Activated CD8-positive, alpha-beta T cell treated with anti-CD3 and anti-CD28 coated beads, Interleukin-2, amount 10 ng/mL, durations not matched to agents 7 days and 5 days (primary cell): Measurements from ENCODE around the gene SHF. TPM values are rescaled to one million over a fixed set of nuclear protein-coding genes. Genes with fewer than 3 reads are reported as not detected.

Source experiments
- ATAC-seq: fragments of 150-1000 bp; cut with Tn5 transposase; one replicate; pipeline ENCODE4 v1.10.0; 2021; ENCODE audit warnings: moderate library complexity
- CTCF ChIA-PET: fragments of 350-600 bp; sonication (Branson Sonifier 250); formaldehyde crosslinking; loops from one replicate; lab custom pipeline; 2021; ENCODE audit warnings: antibody characterized with exemption; lab: Charles Lee
- POLR2A ChIA-PET: fragments of 350-600 bp; sonication (Branson Sonifier 250); formaldehyde crosslinking; loops from one replicate; lab custom pipeline; 2021; ENCODE audit warnings: antibody characterized with exemption; lab: Charles Lee
- DNase-seq: peaks from one replicate; pipeline ENCODE4 v3.0.0-alpha.2; 2020
- H3K27ac Mint-ChIP-seq: one replicate; pipeline ENCODE4 v1.8.0; 2021; ENCODE audit warnings: mild to moderate bottlenecking, mixed read lengths
- H3K27me3 Mint-ChIP-seq: one replicate; pipeline ENCODE4 v1.8.0; 2021; ENCODE audit warnings: low read depth, mixed read lengths
- H3K36me3 Mint-ChIP-seq: one replicate; pipeline ENCODE4 v1.8.0; 2021; ENCODE audit warnings: low read depth, mixed read lengths
- H3K4me1 Mint-ChIP-seq: one replicate; pipeline ENCODE4 v1.8.0; 2021; ENCODE audit warnings: low read depth, mixed read lengths
- H3K4me3 Mint-ChIP-seq: one replicate; pipeline ENCODE4 v1.8.0; 2021; ENCODE audit warnings: mild to moderate bottlenecking, mixed read lengths
- H3K9me3 Mint-ChIP-seq: one replicate; pipeline ENCODE4 v1.8.0; 2022; ENCODE audit warnings: mixed read lengths; ENCODE audit not compliant: insufficient read depth
- total RNA-seq, 2 experiments: library from RNA; stranded (reverse); gene quantifications; one replicate each; pipeline ENCODE4 v1.2.3, GENCODE V29; 2021

SHF gene
- total RNA-seq, 2 experiments from 2014 or later, result 0.57 to 1.3 TPM

- POLR2A ChIA-PET, result interaction anchor here (0.7 to 4.9 kb wide), 12 partner anchors 10 to 911 kb away, joined by 3 to 33 read pairs (median 9); partner anchors contain the start of genes BLOC1S6 and SHF
- Mint-ChIP-seq H3K27ac (no peak overlapping the region), H3K4me1 (peaks cover 14% of the 10 kb centered on the region), H3K4me3 (no peak overlapping the region), H3K27me3 (peaks cover 2% of the 10 kb centered on the region), H3K9me3 (no peaks in the 10 kb centered on the region), H3K36me3 (peaks cover 3% of the 10 kb centered on the region)
- CTCF ChIA-PET, result interaction anchor here (0.7 to 13.7 kb wide), 22 partner anchors 9 to 415 kb away, joined by 3 to 191 read pairs (median 6); partner anchors contain the start of gene SHF
- ATAC-seq (peak; percentile 74), DNase-seq (peak; percentile 97)
Measured at GRCh38 chr15:45198337-45199135, 10.8 kb upstream of the SHF start.

GRCh38 chr15:45197512-45197911, 9.7 kb upstream of the SHF start:
- H3K9me3 Mint-ChIP-seq, result no peaks in the 10 kb centered on the region
- DNase-seq (no peak), ATAC-seq (no peak)
- peak overlapping the region; percentile 55 for H3K27ac Mint-ChIP-seq
- peak overlapping the region; percentile 74 for H3K4me3 Mint-ChIP-seq
- H3K27me3 Mint-ChIP-seq, result peaks cover 2% of the 10 kb centered on the region
- CTCF ChIA-PET, result interaction anchor here (0.8 to 4.7 kb wide), 13 partner anchors 8 to 259 kb away, joined by 3 to 41 read pairs (median 6); partner anchors contain the start of gene SHF
- H3K36me3 Mint-ChIP-seq, result peaks cover 3% of the 10 kb centered on the region
- POLR2A ChIA-PET, result interaction anchor here (1.3 to 4.9 kb wide), 5 partner anchors 9 to 205 kb away, joined by 6 to 33 read pairs (median 12); partner anchors contain the start of gene SHF
- peaks cover 14% of the 10 kb centered on the region for H3K4me1 Mint-ChIP-seq

DNA sequence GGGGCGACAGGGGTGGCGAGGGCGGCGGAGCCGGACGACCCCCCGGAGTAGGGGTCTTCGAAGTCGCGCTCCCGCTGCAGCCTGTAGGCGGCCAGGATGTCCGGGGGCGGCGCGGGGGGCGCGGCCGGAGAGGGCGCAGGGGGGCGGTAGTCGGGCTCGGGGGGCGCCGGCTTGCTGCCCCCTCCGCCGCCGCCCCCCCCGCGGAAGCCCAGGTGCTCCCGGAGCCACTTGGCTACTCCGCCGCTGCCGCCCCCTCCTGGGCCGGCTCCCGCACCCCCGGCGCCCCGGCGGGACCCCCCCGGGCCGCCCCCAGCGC, 230 bp downstream of the SHF start:
- ChIA-PET CTCF (interaction anchor here (1.2 to 5.5 kb wide), 2 partner anchors 11 to 17 kb away, joined by 9 to 30 read pairs; no protein-coding TSS in a partner anchor), POLR2A (interaction anchor here (0.9 to 2.1 kb wide), 4 partner anchors 11 to 20 kb away, joined by 3 to 11 read pairs (median 4); no protein-coding TSS in a partner anchor)
- H3K27me3 Mint-ChIP-seq, result peaks cover 21% of the 10 kb centered on the region
- no peak overlapping the region for H3K4me3 Mint-ChIP-seq
- DNase-seq (no peak), ATAC-seq (peak; percentile 7)
- H3K9me3 Mint-ChIP-seq, result no peaks in the 10 kb centered on the region
- H3K36me3 Mint-ChIP-seq, result no peaks in the 10 kb centered on the region
- H3K4me1 Mint-ChIP-seq, result peaks cover 11% of the 10 kb centered on the region
- H3K27ac Mint-ChIP-seq, result no peak overlapping the region

DNA sequence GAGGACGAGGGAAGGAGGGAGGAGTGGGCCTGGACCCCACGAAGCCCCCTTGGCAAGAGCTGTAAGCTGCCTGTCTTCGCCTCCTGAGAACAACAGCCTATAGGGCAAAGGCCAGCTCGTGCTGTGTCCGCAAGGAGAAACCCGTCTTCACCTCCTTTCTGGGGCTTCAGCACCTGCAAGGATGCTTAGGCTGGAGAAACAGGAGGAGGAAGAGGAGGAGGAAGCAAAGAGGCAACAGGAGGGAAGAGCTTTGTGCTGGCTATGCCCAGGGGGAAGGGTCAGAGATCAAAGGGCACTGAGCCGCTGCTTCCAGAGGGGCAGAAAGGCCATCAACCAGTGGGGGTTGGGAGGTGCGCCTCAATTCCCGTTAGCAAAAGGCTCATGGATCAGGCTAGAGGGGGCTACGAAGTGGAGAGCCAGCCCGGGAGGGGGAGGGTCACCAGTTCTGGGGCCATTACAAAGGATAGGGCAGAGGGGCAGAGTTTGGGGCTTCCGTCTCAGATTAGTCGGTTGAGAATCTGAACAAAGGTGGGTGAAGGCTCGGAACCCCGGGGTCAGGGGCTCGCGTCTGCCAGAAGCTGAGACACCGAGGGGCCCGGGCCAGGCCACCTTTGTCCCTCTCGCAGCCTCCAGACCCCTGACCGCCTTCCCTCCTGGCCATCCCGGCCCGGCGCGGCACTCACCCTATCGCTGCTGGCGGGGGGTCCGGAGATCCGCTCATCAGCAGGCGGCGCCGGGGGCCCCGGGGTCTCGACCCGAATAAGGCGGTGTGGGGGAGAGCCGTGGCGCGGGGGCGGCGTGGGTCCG, 792 bp downstream of the SHF start:
- no peak overlapping the region for H3K27ac Mint-ChIP-seq
- peaks cover 21% of the 10 kb centered on the region for H3K27me3 Mint-ChIP-seq
- peaks cover 13% of the 10 kb centered on the region for H3K4me1 Mint-ChIP-seq
- ATAC-seq, result no peak
- peak overlapping the region; percentile 58 for H3K4me3 Mint-ChIP-seq
- ChIA-PET CTCF (interaction anchor here (1.3 to 5.5 kb wide), 4 partner anchors 13 to 60 kb away, joined by 3 to 30 read pairs (median 6); no protein-coding TSS in a partner anchor), POLR2A (interaction anchor here (0.8 to 5.0 kb wide), 4 partner anchors 13 to 215 kb away, joined by 3 to 33 read pairs (median 4); a partner anchor contains a TSS)
- DNase-seq, result no peak
- no peaks in the 10 kb centered on the region for H3K9me3 Mint-ChIP-seq
- H3K36me3 Mint-ChIP-seq, result no peaks in the 10 kb centered on the region

GRCh38 chr15:45185903-45186770, 1.6 kb downstream of the SHF start:
- Mint-ChIP-seq H3K36me3 (no peaks in the 10 kb centered on the region), H3K27ac (no peak overlapping the region), H3K4me3 (peak overlapping the region; percentile 58), H3K9me3 (no peaks in the 10 kb centered on the region), H3K4me1 (peaks cover 18% of the 10 kb centered on the region), H3K27me3 (peaks cover 19% of the 10 kb centered on the region)
- POLR2A ChIA-PET, result interaction anchor here (0.5 to 5.0 kb wide), 4 partner anchors 13 to 554 kb away, joined by 3 to 33 read pairs (median 4); a partner anchor contains a TSS
- no peak for DNase-seq
- CTCF ChIA-PET, result interaction anchor here (1.3 to 5.5 kb wide), 6 partner anchors 12 to 59 kb away, joined by 3 to 30 read pairs (median 6); no protein-coding TSS in a partner anchor
- no peak for ATAC-seq

DNA sequence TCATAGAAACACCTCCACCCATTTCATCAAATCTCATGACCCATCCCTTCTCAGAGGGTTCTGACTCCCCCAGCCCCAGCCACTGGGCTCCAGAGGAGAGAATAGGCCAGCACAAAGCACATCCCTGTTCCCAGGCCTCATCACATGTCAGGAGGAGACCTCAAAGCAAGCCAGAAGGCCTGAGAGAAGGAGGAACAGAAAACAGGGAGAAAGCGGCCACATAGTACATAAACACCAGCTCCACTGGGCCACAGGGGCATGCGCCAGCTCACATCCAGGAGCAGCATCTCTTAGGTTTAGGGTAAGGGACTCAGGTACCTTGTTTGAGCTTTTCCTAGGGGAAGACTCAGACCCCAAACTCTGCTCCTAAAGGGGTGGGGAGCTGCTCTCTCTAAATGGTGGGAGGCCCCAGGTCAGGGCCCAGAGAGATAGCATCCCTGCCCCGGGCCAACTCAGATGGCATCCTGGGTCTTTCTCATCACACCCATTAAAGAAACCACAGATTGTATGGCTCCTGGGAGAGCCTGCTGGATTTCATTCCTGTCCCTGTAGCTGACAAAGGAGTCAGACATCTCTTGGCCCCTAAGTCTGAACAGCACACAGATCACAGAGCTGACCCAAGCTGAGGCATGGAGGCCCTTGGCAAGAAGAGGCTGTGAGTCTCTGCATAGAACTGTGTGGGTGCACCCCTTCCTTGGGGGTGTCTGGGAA, 2.5 kb downstream of the SHF start:
- POLR2A ChIA-PET, result interaction anchor here (5.0 kb wide), 1 partner anchor 14 kb away, joined by 33 read pairs; no protein-coding TSS in a partner anchor
- H3K9me3 Mint-ChIP-seq, result no peaks in the 10 kb centered on the region
- no peak for ATAC-seq
- H3K4me3 Mint-ChIP-seq, result no peak overlapping the region
- no peaks in the 10 kb centered on the region for H3K36me3 Mint-ChIP-seq
- peaks cover 26% of the 10 kb centered on the region for H3K4me1 Mint-ChIP-seq
- H3K27ac Mint-ChIP-seq, result no peak overlapping the region
- H3K27me3 Mint-ChIP-seq, result peaks cover 16% of the 10 kb centered on the region
- CTCF ChIA-PET, result interaction anchor here (1.4 to 5.5 kb wide), 4 partner anchors 13 to 58 kb away, joined by 5 to 30 read pairs (median 6); no protein-coding TSS in a partner anchor
- no peak for DNase-seq

GRCh38 chr15:45184562-45185041, 3.2 kb downstream of the SHF start:
- DNase-seq (no peak), ATAC-seq (no peak)
- Mint-ChIP-seq H3K36me3 (no peaks in the 10 kb centered on the region), H3K9me3 (no peaks in the 10 kb centered on the region), H3K4me3 (no peak overlapping the region), H3K4me1 (peaks cover 33% of the 10 kb centered on the region), H3K27me3 (peaks cover 11% of the 10 kb centered on the region), H3K27ac (no peak overlapping the region)
- CTCF ChIA-PET, result interaction anchor here (1.4 to 5.5 kb wide), 4 partner anchors 14 to 58 kb away, joined by 5 to 30 read pairs (median 6); no protein-coding TSS in a partner anchor
- POLR2A ChIA-PET, result interaction anchor here (5.0 kb wide), 1 partner anchor 15 kb away, joined by 33 read pairs; no protein-coding TSS in a partner anchor

DNA sequence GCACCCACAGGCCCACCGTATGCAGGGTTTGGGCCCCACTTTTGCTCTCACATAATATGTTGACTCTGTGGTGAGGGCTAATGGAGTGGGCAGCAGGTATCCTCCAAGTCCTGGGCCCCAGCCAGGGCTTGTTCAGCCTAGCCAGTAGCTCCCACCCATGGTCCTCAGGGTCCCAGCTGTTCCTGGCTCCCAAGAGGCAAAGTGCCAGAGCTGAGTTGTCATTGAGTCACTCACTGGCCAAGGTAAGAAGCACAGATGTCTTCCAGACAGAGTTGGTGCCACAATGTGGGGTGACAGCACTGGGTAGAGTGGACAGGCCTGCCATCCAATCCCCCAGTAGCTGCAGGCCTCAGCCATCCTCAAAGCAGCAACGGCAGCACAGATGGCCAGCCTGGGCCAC, 4.3 kb downstream of the SHF start:
- ATAC-seq (no peak), DNase-seq (no peak)
- H3K27me3 Mint-ChIP-seq, result peaks cover 9% of the 10 kb centered on the region
- no peak overlapping the region for H3K4me3 Mint-ChIP-seq
- ChIA-PET CTCF (interaction anchor here (0.8 to 5.5 kb wide), 5 partner anchors 16 to 65 kb away, joined by 3 to 30 read pairs (median 6); no protein-coding TSS in a partner anchor), POLR2A (interaction anchor here (0.6 to 5.0 kb wide), 2 partner anchors 16 to 20 kb away, joined by 3 to 33 read pairs; no protein-coding TSS in a partner anchor)
- no peaks in the 10 kb centered on the region for H3K36me3 Mint-ChIP-seq
- H3K27ac Mint-ChIP-seq, result no peak overlapping the region
- peaks cover 31% of the 10 kb centered on the region for H3K4me1 Mint-ChIP-seq
- H3K9me3 Mint-ChIP-seq, result no peaks in the 10 kb centered on the region

- H3K36me3 Mint-ChIP-seq, result no peaks in the 10 kb centered on the region
- H3K9me3 Mint-ChIP-seq, result no peaks in the 10 kb centered on the region
- ATAC-seq, result no peak
- ChIA-PET POLR2A (interaction anchor here (0.6 to 5.0 kb wide), 2 partner anchors 17 to 20 kb away, joined by 3 to 33 read pairs; no protein-coding TSS in a partner anchor), CTCF (interaction anchor here (0.8 to 5.5 kb wide), 5 partner anchors 16 to 65 kb away, joined by 3 to 30 read pairs (median 6); no protein-coding TSS in a partner anchor)
- no peak overlapping the region for H3K27ac Mint-ChIP-seq
- peaks cover 26% of the 10 kb centered on the region for H3K4me1 Mint-ChIP-seq
- no peak overlapping the region for H3K4me3 Mint-ChIP-seq
- no peak for DNase-seq
- H3K27me3 Mint-ChIP-seq, result peaks cover 6% of the 10 kb centered on the region
Measured at GRCh38 chr15:45182996-45183395, 4.8 kb downstream of the SHF start.
